DND-41 (cell line): ENCODE data around the gene SOWAHC.

ENCODE experiments used
- CTCF ChIP-seq: IDR thresholded peaks from 2 replicates; pipeline ENCODE4 v1.5.1; 2012; ENCODE audit warnings: borderline replicate concordance, low read length, moderate library complexity, mild to moderate bottlenecking; ENCODE audit not compliant: poor library complexity, severe bottlenecking; ENCODE audit errors: extremely low read depth
- EZH2 ChIP-seq: IDR thresholded peaks from 3 replicates; pipeline ENCODE4 v1.6.1; 2012; ENCODE audit warnings: borderline replicate concordance, low read depth, mild to moderate bottlenecking, moderate library complexity, low read length, inconsistent platforms; ENCODE audit not compliant: severe bottlenecking

- TF ChIP-seq EZH2: no peak
- TF ChIP-seq CTCF: no peak
Measured at GRCh38 chr2:109623297-109623696, 9.1 kb downstream of the SOWAHC start.
